Measurements from ENCODE around the gene SORBS1. TPM values are rescaled to one million over a fixed set of nuclear protein-coding genes. Genes with fewer than 3 reads are reported as not detected.
A peak's percentile ranks its signal among the peaks of the same experiment; 100 is the strongest.

SORBS1 gene
- total and polyA plus RNA-seq, 9 of the 15 experiments (the other 6 are each of a cell fraction or from before 2014, with no cell fraction given) = 2.0 to 13.3 (median 6.5) TPM

DNA sequence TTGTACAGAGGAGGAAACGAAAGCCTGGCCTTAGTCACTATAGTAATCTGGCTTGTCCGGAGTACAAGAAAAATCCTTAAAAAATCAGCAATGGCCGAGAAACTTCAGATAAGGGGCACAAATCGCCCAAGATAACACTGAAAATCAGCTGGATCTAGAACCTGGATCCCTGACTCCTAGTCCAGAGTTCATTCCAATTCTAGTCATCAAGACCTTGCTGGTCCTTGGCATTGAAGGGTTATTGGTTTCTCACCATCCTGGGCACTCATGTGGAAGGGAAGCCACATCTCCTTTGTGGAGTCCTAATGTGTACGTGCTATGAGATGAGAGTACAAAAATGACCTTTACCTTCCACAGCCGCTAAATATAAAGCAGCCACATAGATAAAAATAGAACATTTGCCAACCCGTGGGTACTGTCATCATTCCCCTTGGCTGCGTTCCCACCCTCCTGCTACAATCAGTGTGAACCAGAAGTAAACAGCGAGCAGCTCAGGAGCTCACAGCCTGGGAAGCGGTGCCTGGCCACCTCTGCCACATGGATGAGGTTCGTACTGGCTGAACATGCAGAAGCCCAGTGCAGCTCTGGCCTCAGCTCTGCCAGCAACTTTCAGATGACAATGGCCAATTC is 154.4 kb downstream of the SORBS1 start:
- CTCF ChIA-PET (ENCODE audit: low intra/inter-chr PET ratio) = no interaction called here
- H3K4me1 ChIP-seq (replicated peaks in 1 of 2; ENCODE audit: control insufficient read depth in 2 of 2, insufficient read depth in 2 of 2, low read length in 2 of 2) = peaks cover 0 to 11% of the 10 kb centered on the region in 2 experiments; a peak in 3 of 5 replicates

More for the DNA sequence above, 154.4 kb downstream of the SORBS1 start:
- Histone ChIP-seq H3K36me3 (ENCODE audit: control insufficient read depth, insufficient read depth, low read length) (no peaks in the 10 kb centered on the region), H3K9ac (ENCODE audit: insufficient read depth in 1 of 2, low read depth in 2 of 2, low read length in 2 of 2) (peak overlapping the region in 1 of 2 experiments; percentile 68; a peak in 2 of 4 replicates), H3K4me3 (no peak overlapping the region), H3K9me3 (replicated peaks; ENCODE audit: control insufficient read depth, insufficient read depth, low read depth, low read length) (no peaks in the 10 kb centered on the region), H4K20me1 (replicated peaks; ENCODE audit: control insufficient read depth, insufficient read depth, low read length) (no peaks in the 10 kb centered on the region), H2AFZ (ENCODE audit: low read depth, low read length) (no peak overlapping the region), H3K4me2 (ENCODE audit: insufficient read depth, low read length) (no peak overlapping the region; the same call in 1 of the 2 replicates), H3K27ac (ENCODE audit: extremely low read depth, low read depth, low read length) (no peak overlapping the region), H3K27me3 (ENCODE audit: control insufficient read depth in 2 of 2, insufficient read depth in 2 of 2, low read length in 2 of 2) (no peaks in the 10 kb centered on the region), H3K79me2 (ENCODE audit: control insufficient read depth, insufficient read depth, low read length) (no peaks in the 10 kb centered on the region), H3K9me1 (ENCODE audit: control insufficient read depth, insufficient read depth, low read length) (no peaks in the 10 kb centered on the region)
- FAIRE-seq (no peak), ATAC-seq (peak; percentile 51), DNase-seq (ENCODE audit: extremely low read depth in 1 of 4, low spot score in 3 of 4) (peak in 1 of 4 experiments; percentile 40)
- intact Hi-C loops (cut with micrococcal nuclease) = no loop called here
- in situ Hi-C loops (cut with MboI) = no loop called here
- 23% methylated on average over 11 of the region's 11 CpGs for WGBS (ENCODE audit: insufficient coverage, low coverage, missing lambda C conversion rate)
- POLR2A ChIA-PET = no interaction called here
- TF ChIP-seq CBFA2T3 (IDR thresholded peaks at IDR 0.05) (peak; percentile 30; the same call in 1 of the 2 replicates), ZMIZ1 (IDR thresholded peaks at IDR 0.05; ENCODE audit: low read depth in 2 of 2, low read length in 2 of 2) (no peak), MEF2D (tag; conservative IDR thresholded peaks at IDR 0.05; ENCODE audit: low read depth) (peak; percentile 89), NFIC (IDR thresholded peaks at IDR 0.05) (peak; percentile 64), CHD4 (IDR thresholded peaks at IDR 0.05; ENCODE audit: insufficient read depth, insufficient replicate concordance, low read depth, low read length, poor library complexity, severe bottlenecking) (no peak), ARID1B (IDR thresholded peaks at IDR 0.05) (0 out of 2 replicates have a peak, but pooled peaks have one; percentile 25), TCF3 (CRISPR knock-in tag; IDR thresholded peaks at IDR 0.05) (0 out of 2 replicates have a peak, but pooled peaks have one; percentile 16)
- no TSS peak for BruUV-seq (replicated peaks)
